ENCODE results near the gene SLC7A6OS. TPM values are rescaled to one million over a fixed set of nuclear protein-coding genes. Genes with fewer than 3 reads are reported as not detected.

The SLC7A6OS gene
- total RNA-seq, 1 experiment from 2014 or later, result 15.6 TPM

DNA sequence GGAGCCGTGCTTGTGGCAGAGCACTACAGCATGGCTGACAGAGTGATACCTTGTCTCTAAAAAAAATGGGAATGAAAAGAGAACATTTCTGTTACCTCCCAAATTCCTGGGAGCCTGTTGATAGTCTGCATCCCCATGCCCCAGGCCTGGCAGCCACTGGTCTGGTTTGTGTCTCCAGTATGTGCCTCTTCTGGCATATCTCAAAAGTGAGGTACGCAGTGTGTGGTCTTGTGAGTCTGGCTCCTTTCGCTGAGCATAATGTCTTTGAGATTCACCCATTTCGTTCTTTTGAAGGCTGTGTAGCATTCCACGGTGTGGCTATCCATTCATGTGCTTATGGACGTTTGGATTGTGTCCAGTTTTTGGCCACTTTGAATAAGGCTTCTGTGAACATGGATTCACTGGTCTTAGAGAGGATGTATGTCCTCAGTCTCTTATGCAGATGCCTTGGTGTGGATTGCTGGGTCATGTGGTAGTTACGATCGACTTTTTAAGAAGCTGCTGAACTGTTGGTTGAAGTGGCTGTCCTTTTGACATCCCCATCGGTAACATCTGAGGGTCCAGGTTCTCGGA is 39.2 kb upstream of the SLC7A6OS start:
- peaks cover 77% of the 10 kb centered on the region for H3K36me3 ChIP-seq

DNA sequence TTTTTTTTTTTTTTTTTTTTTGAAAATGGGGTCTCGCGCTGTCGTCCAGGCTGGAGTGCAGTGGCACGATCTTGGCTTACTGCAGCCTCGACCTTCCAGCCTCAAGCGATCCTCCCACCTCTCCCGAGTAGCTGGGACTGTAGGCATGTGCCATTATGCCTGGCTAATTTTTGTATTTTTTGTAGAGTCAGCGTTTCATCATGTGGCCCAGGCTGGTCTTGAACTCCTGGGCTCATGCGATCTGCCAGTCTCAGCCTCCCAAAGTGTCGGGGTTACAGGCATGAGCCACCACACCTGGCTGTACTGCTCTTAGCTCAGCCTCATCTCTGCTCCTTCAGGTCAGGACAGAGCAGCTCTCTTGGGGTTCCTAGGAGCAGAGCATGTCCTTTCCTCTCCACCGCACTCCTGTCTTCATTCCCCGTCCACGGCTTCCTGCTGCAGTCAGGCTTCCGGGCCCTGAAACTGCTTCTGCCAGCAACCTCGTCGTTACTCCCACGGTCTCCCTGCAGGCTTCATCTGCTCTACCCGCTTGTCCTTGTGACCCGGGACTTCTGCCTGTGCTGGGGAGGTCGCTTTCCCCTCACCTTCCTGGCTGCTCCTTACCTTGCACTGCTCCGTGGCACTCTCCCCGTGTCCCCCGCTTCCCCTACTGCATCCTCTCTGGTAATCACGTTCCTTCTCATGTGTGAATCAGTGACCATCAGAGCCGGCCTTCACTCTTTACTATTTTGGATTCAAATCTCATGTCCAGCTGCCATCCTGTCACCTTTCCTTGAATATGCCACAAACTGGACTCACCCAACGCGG is 38.1 kb upstream of the SLC7A6OS start:
- no peak for DNase-seq (ENCODE audit: low read depth in 1 of 2, low spot score in 2 of 2)
- Histone ChIP-seq H3K4me3 (no peak overlapping the region), H3K36me3 (peaks cover 72% of the 10 kb centered on the region), H3K4me1 (replicated peaks) (no peaks in the 10 kb centered on the region), H3K9me3 (replicated peaks) (no peaks in the 10 kb centered on the region), H3K27ac (no peak overlapping the region), H3K27me3 (replicated peaks) (no peaks in the 10 kb centered on the region)

More for the DNA sequence above, 39.2 kb upstream of the SLC7A6OS start:
- Histone ChIP-seq H3K27ac (no peak overlapping the region), H3K4me3 (no peak overlapping the region), H3K4me1 (replicated peaks) (no peaks in the 10 kb centered on the region), H3K9me3 (replicated peaks) (no peaks in the 10 kb centered on the region), H3K27me3 (replicated peaks) (no peaks in the 10 kb centered on the region)
- DNase-seq (ENCODE audit: low read depth in 1 of 2, low spot score in 2 of 2), result no peak

DNA sequence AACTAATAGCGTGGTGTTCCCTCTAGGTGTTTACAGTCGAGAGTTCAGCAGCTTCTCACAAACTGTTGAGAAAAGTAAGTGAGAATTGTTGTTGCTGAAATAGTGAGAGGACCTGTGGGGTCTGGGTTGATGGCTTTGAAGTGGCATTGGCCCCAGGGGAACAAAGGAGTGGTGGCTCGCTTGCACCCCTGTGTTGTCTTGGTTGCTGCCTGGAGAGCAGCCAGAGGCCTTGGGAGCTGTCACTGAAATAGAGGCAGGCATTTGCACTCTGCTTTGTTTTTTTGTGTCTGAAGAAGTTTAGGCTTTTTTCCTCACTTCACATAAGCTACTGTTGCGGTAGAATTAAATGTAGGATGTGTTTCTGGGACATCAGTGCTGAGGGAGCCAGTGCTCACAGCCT is 36.9 kb upstream of the SLC7A6OS start:
- Histone ChIP-seq H3K36me3 (peaks cover 64% of the 10 kb centered on the region), H3K27ac (no peak overlapping the region), H3K27me3 (replicated peaks) (no peaks in the 10 kb centered on the region), H3K4me1 (replicated peaks) (no peaks in the 10 kb centered on the region), H3K4me3 (no peak overlapping the region), H3K9me3 (replicated peaks) (no peaks in the 10 kb centered on the region)
- DNase-seq (ENCODE audit: low read depth in 1 of 2, low spot score in 2 of 2), result no peak

DNA sequence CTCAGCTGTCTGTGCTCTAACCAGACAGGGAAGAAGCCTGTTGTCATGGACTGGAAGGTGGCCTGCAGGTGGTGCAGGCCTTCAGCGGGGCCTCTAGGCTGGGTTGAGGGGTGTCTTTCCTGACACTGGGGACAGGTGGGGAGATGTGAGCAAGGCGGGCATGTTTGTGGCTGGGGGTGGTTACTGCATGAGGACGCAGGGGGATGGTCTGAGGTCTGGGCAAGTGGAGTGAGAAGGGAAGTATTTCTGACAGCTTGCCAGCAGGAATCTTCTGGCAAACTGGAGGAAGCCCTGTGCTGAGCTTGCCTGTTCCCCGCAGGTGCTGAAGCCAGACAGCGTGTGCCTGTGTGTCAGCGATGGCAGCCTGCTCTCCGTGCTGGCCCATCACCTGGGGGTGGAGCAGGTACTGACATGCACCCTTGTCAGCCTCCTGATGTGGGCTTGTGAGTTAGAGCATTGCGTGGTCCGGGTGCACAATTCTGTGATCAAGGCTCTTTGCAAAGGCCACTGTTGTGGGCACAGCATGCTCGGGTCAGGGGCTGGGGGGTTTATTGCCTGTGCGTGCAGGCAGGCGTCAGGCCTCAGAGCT is 36.2 kb upstream of the SLC7A6OS start:
- peak in 1 of 2 experiments; percentile 42 for DNase-seq (ENCODE audit: low read depth in 1 of 2, low spot score in 2 of 2)

DNA sequence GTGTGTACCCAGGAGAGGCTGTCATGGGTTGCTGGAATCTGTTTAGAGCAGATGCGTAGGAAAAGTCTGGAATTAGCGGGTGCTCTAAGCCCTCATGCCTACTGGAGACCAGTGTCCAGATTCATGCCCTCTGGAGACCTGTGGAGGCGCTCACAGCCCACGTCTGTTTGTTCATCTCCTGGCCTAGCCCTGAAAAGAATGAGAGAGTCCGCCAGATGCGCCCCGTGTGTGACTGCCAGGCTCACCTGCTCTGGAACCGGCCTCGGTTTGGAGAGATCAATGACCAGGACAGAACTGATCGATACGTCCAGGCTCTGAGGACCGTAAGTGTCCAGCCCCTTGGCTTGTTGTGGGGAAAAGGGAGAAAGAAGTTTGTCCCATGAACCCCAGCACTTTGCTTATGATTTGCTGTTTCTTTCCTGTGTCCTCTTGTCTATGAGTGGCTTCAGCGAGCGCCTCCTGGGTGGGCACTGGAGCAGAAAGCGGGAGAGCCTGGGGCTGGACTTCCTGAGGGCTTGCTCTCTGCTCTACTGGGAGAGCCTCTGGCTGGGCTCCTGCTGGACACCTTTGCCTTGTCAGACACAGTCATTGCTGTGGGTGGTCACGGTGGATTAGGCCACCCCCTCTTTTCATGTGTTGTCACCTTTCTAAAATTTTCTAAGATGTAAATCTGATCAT is 35.4 kb upstream of the SLC7A6OS start:
- Histone ChIP-seq H3K27ac (no peak overlapping the region), H3K9me3 (replicated peaks) (no peaks in the 10 kb centered on the region), H3K4me1 (replicated peaks) (no peaks in the 10 kb centered on the region), H3K36me3 (peaks cover 67% of the 10 kb centered on the region), H3K4me3 (no peak overlapping the region), H3K27me3 (replicated peaks) (no peaks in the 10 kb centered on the region)
- no peak for DNase-seq (ENCODE audit: low read depth in 1 of 2, low spot score in 2 of 2)

More for the DNA sequence above, 36.2 kb upstream of the SLC7A6OS start:
- Histone ChIP-seq H3K27ac (no peak overlapping the region), H3K27me3 (replicated peaks) (no peaks in the 10 kb centered on the region), H3K36me3 (peaks cover 65% of the 10 kb centered on the region), H3K9me3 (replicated peaks) (no peaks in the 10 kb centered on the region), H3K4me1 (replicated peaks) (no peaks in the 10 kb centered on the region), H3K4me3 (no peak overlapping the region)

GRCh38 chr16:68345351-68345810 is 34.6 kb upstream of the SLC7A6OS start:
- H3K9me3 ChIP-seq (replicated peaks), result no peaks in the 10 kb centered on the region
- no peaks in the 10 kb centered on the region for H3K27me3 ChIP-seq (replicated peaks)
- no peak overlapping the region for H3K27ac ChIP-seq
- no peak for DNase-seq (ENCODE audit: low read depth in 1 of 2, low spot score in 2 of 2)
- H3K36me3 ChIP-seq, result peaks cover 67% of the 10 kb centered on the region
- no peaks in the 10 kb centered on the region for H3K4me1 ChIP-seq (replicated peaks)
- no peak overlapping the region for H3K4me3 ChIP-seq

DNA sequence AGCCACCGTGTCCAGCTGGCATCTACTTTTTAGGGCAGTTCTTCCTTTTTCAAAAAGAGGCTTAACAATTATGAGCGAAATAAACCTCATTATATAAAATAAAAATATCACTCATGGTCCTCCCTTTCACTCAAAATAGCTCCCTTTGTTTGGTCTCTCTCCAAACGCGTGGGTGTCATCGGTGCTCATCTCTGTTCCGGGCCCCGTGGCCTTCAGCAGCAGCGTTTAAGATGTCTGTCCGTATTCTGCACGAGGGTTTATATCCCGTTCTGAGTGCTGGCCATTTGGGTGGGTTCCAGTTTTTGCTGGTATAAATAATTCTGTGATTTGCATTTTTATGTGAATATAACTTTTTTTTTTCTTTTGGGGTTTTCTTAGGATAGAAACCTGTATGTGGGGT is 33.5 kb upstream of the SLC7A6OS start:
- H3K4me3 ChIP-seq, result no peak overlapping the region
- peaks cover 69% of the 10 kb centered on the region for H3K36me3 ChIP-seq
- no peak overlapping the region for H3K27ac ChIP-seq
- no peaks in the 10 kb centered on the region for H3K27me3 ChIP-seq (replicated peaks)
- no peak for DNase-seq (ENCODE audit: low read depth in 1 of 2, low spot score in 2 of 2)
- no peaks in the 10 kb centered on the region for H3K4me1 ChIP-seq (replicated peaks)
- H3K9me3 ChIP-seq (replicated peaks), result no peaks in the 10 kb centered on the region

DNA sequence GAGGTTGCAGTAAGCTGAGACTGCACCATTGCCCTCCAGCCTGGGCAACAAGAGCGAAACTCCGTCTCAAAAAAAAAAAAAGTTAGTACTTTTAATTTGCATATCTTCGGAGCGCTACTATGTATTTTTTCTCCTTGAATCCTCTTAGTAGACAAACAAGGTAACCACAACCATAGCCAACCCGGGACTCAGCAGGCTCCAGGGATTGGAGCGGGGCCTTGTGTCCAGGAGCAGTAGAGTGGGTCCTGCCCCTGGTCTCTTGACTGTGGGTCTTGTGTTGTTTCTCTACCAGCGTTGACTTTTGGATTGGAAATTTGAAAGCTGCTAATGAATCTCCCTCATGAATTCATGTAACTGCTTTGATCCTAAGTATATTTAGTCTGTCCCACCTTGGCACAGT is 32.4 kb upstream of the SLC7A6OS start:
- Histone ChIP-seq H3K4me3 (no peak overlapping the region), H3K27me3 (replicated peaks) (no peaks in the 10 kb centered on the region), H3K4me1 (replicated peaks) (no peaks in the 10 kb centered on the region), H3K27ac (no peak overlapping the region), H3K36me3 (peaks cover 77% of the 10 kb centered on the region), H3K9me3 (replicated peaks) (no peaks in the 10 kb centered on the region)
- DNase-seq (ENCODE audit: low read depth in 1 of 2, low spot score in 2 of 2), result no peak

GRCh38 chr16:68342620-68343019 is 31.9 kb upstream of the SLC7A6OS start:
- H3K4me1 ChIP-seq (replicated peaks), result no peaks in the 10 kb centered on the region
- no peaks in the 10 kb centered on the region for H3K9me3 ChIP-seq (replicated peaks)
- H3K27me3 ChIP-seq (replicated peaks), result no peaks in the 10 kb centered on the region
- H3K36me3 ChIP-seq, result peaks cover 78% of the 10 kb centered on the region
- DNase-seq (ENCODE audit: low read depth in 1 of 2, low spot score in 2 of 2), result no peak
- H3K27ac ChIP-seq, result no peak overlapping the region
- H3K4me3 ChIP-seq, result no peak overlapping the region

DNA sequence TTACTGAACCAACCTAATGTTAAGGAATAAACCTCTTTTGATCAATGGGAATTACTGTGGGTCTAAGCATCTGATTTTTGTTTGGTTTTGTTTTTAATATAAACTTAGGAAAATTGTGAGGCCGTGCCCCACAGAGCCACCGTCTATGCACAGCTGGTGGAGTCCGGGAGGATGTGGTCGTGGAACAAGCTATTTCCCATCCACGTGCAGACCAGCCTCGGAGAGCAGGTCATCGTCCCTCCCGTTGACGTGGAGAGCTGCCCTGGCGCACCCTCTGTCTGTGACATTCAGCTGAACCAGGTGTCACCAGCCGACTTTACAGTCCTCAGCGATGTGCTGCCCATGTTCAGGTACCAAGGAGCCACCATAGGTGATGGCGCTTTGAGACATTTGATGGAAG is 28.5 kb upstream of the SLC7A6OS start:
- Histone ChIP-seq H3K9me3 (replicated peaks) (no peaks in the 10 kb centered on the region), H3K4me1 (replicated peaks) (no peaks in the 10 kb centered on the region), H3K36me3 (peaks cover 70% of the 10 kb centered on the region), H3K27me3 (replicated peaks) (no peaks in the 10 kb centered on the region), H3K4me3 (no peak overlapping the region), H3K27ac (no peak overlapping the region)
- DNase-seq (ENCODE audit: low read depth in 1 of 2, low spot score in 2 of 2), result no peak

- DNase-seq (ENCODE audit: low read depth in 1 of 2, low spot score in 2 of 2), result no peak
- no peaks in the 10 kb centered on the region for H3K27me3 ChIP-seq (replicated peaks)
- no peaks in the 10 kb centered on the region for H3K9me3 ChIP-seq (replicated peaks)
- H3K4me3 ChIP-seq, result no peak overlapping the region
- H3K4me1 ChIP-seq (replicated peaks), result no peaks in the 10 kb centered on the region
- H3K36me3 ChIP-seq, result peaks cover 71% of the 10 kb centered on the region
- no peak overlapping the region for H3K27ac ChIP-seq
Observed at GRCh38 chr16:68338326-68339119, 27.8 kb upstream of the SLC7A6OS start.

GRCh38 chr16:68335175-68335574 is 24.4 kb upstream of the SLC7A6OS start:
- no peak overlapping the region for H3K4me3 ChIP-seq
- DNase-seq (ENCODE audit: low read depth in 1 of 2, low spot score in 2 of 2), result no peak

DNA sequence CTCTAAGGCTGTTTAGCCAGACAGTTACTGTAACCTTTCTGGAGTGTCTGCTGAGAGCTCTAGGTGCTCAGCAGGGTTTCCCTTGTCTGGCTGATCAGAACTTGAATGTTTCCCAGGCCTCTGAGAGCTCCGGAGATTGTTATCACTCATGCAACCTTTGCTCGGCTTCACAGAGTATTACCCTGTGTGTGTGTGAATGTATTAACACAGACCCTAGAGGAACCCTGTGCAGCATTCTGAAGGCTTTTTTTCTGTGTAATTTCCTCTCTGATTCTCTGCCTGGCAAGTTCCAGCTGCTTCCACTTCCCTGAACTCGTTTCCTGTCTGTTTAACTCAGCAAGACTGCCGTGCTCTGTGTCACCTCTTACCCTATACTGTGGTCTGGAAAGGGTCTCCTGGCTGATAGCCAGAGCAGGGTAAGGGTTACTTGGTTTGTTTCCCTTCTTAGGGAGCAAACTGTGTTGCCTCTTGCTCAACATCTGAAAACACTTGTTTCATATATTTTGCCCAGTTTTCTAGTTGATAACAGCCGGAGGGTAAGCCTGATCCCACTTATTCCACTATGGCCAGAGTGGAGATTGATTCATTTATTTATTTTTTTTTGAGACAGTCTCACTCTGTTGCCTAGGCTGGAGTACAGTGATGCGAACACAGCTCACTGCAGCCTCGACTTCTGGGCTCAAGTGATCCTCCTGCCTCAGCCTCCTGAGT is 21.8 kb upstream of the SLC7A6OS start:
- Histone ChIP-seq H3K27me3 (replicated peaks) (no peaks in the 10 kb centered on the region), H3K4me1 (replicated peaks) (peaks cover 9% of the 10 kb centered on the region), H3K27ac (no peak overlapping the region), H3K4me3 (no peak overlapping the region), H3K9me3 (replicated peaks) (no peaks in the 10 kb centered on the region), H3K36me3 (peaks cover 43% of the 10 kb centered on the region)
- DNase-seq (ENCODE audit: low read depth in 1 of 2, low spot score in 2 of 2), result no peak

More at GRCh38 chr16:68335175-68335574, 24.4 kb upstream of the SLC7A6OS start:
- H3K27me3 ChIP-seq (replicated peaks), result no peaks in the 10 kb centered on the region
- peaks cover 9% of the 10 kb centered on the region for H3K4me1 ChIP-seq (replicated peaks)
- H3K27ac ChIP-seq, result no peak overlapping the region
- peaks cover 54% of the 10 kb centered on the region for H3K36me3 ChIP-seq
- no peaks in the 10 kb centered on the region for H3K9me3 ChIP-seq (replicated peaks)
